Neural crest cell (in vitro differentiated cells): ENCODE results near the gene VCY1B. TPM values are rescaled to one million over a fixed set of nuclear protein-coding genes. Genes with fewer than 3 reads are reported as not detected.
"Not testable (repeated sequence)": the region's sequence is repeated elsewhere in the genome, so short reads cannot be mapped to it uniquely, and the experiment has no call there.

Experiments used
- DNase-seq: peaks from one replicate; pipeline ENCODE4 v3.0.0; 2021; ENCODE audit warnings: low read depth, mixed read lengths, low spot score
- H3K27ac Mint-ChIP-seq: one replicate; pipeline ENCODE4 v1.8.0; 2021; ENCODE audit warnings: mild to moderate bottlenecking, mixed read lengths; ENCODE audit not compliant: unreplicated experiment
- H3K27me3 Mint-ChIP-seq: 2 replicates; pipeline ENCODE4 v1.8.0; 2021; ENCODE audit warnings: low read depth, mild to moderate bottlenecking, mixed read lengths
- H3K36me3 Mint-ChIP-seq: 2 replicates; pipeline ENCODE4 v1.8.0; 2021; ENCODE audit warnings: low read depth, mild to moderate bottlenecking, mixed read lengths
- H3K4me1 Mint-ChIP-seq: 2 replicates; pipeline ENCODE4 v1.8.0; 2021; ENCODE audit warnings: mixed read lengths
- H3K4me3 Mint-ChIP-seq: one replicate; pipeline ENCODE4 v1.8.0; 2021; ENCODE audit warnings: mild to moderate bottlenecking, mixed read lengths
- H3K9me3 Mint-ChIP-seq: 2 replicates; pipeline ENCODE4 v1.8.0; 2021; ENCODE audit warnings: mixed read lengths
- long read RNA-seq: library from polyadenylated mRNA; unstranded; transcript quantifications from one replicate; pipeline ENCODE4 v2.0.0, GENCODE V29; 2020
- total RNA-seq: library from RNA; stranded (reverse); gene quantifications from 2 replicates; pipeline ENCODE4 v1.2.1, GENCODE V29; 2021
- TF ChIP-seq, protein P1 (sequence below): fragments of 200-600 bp; sonication (generic); conservative IDR thresholded peaks from 2 replicates; pipeline ENCODE4 v1.5.0; 2021; ENCODE audit warnings: antibody characterized with exemption, mild to moderate bottlenecking

The VCY1B gene
- total RNA-seq: not detected in 2 replicates
- long read RNA-seq: 0 reads

GRCh38 chrY:14055927-14056326 is at the start of gene VCY1B:
Gene VCY1B, plus strand, starts transcription at chrY:14056227. Its CDS starts 63 bp downstream, at chrY:14056290.
- not testable (repeated sequence) for H3K27ac Mint-ChIP-seq, H3K9me3 Mint-ChIP-seq, H3K4me1 Mint-ChIP-seq, H3K4me3 Mint-ChIP-seq, DNase-seq, H3K27me3 Mint-ChIP-seq, H3K36me3 Mint-ChIP-seq

DNA sequence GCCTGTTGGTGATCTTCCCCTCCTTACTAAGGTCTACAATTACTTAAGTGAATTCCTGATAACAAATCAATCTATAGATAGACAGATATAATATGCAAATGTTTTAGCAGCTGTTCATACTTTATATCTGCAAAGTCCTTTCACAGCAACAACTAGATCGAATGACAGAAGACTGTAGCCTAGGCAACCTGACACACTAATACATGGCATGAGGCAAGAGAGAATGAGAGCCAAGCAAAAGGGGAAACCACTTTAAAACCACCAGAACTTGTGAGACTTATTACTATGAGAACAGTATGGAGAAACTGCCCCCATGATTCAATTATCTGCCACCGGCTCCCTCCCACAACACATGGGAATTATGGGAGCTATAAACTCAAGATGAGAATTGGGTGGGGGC is 44.1 kb upstream of the VCY1B start:
- H3K27ac Mint-ChIP-seq, H3K9me3 Mint-ChIP-seq, H3K4me3 Mint-ChIP-seq, H3K36me3 Mint-ChIP-seq, H3K27me3 Mint-ChIP-seq, DNase-seq, H3K4me1 Mint-ChIP-seq: not testable (repeated sequence)

DNA sequence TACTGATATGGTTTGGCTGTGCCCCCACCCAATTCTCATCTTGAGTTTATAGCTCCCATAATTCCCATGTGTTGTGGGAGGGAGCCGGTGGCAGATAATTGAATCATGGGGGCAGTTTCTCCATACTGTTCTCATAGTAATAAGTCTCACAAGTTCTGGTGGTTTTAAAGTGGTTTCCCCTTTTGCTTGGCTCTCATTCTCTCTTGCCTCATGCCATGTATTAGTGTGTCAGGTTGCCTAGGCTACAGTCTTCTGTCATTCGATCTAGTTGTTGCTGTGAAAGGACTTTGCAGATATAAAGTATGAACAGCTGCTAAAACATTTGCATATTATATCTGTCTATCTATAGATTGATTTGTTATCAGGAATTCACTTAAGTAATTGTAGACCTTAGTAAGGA is 25.6 kb upstream of the VCY1B start:
- not testable (repeated sequence) for H3K4me3 Mint-ChIP-seq, H3K27ac Mint-ChIP-seq, H3K36me3 Mint-ChIP-seq, H3K4me1 Mint-ChIP-seq, H3K27me3 Mint-ChIP-seq, DNase-seq, H3K9me3 Mint-ChIP-seq

GRCh38 chrY:14085877-14086276 is 29.9 kb downstream of the VCY1B start:
- Mint-ChIP-seq H3K9me3 (no peaks in the 10 kb centered on the region), H3K27me3 (no peaks in the 10 kb centered on the region), H3K36me3 (no peaks in the 10 kb centered on the region), H3K4me3 (no peak overlapping the region), H3K27ac (no peak overlapping the region), H3K4me1 (no peaks in the 10 kb centered on the region)
- no peak for DNase-seq
- TF ChIP-seq, protein P1, sequence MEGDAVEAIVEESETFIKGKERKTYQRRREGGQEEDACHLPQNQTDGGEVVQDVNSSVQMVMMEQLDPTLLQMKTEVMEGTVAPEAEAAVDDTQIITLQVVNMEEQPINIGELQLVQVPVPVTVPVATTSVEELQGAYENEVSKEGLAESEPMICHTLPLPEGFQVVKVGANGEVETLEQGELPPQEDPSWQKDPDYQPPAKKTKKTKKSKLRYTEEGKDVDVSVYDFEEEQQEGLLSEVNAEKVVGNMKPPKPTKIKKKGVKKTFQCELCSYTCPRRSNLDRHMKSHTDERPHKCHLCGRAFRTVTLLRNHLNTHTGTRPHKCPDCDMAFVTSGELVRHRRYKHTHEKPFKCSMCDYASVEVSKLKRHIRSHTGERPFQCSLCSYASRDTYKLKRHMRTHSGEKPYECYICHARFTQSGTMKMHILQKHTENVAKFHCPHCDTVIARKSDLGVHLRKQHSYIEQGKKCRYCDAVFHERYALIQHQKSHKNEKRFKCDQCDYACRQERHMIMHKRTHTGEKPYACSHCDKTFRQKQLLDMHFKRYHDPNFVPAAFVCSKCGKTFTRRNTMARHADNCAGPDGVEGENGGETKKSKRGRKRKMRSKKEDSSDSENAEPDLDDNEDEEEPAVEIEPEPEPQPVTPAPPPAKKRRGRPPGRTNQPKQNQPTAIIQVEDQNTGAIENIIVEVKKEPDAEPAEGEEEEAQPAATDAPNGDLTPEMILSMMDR: no peak

Other genes with a start within 250 kb of the VCY1B start
- not detected in 2 replicates for gene VCY, start 69.8 kb upstream of the VCY1B start, total RNA-seq